GM06990 (cell line): ENCODE measurements around the gene TTC39A.

Source experiments
- DNase-seq: peaks from one replicate; pipeline ENCODE4 v3.0.0-alpha.2; 2011; ENCODE audit not compliant: insufficient read length; ENCODE audit errors: extremely low read depth
- H3K27me3 ChIP-seq: replicated peaks from 2 replicates; pipeline ENCODE4 v1.6.0; 2011; ENCODE audit warnings: low read length; ENCODE audit not compliant: control insufficient read depth, insufficient read depth
- H3K36me3 ChIP-seq: 2 replicates; pipeline ENCODE4 v1.5.1; 2011; ENCODE audit warnings: low read length; ENCODE audit not compliant: control insufficient read depth, insufficient read depth
- H3K4me3 ChIP-seq: replicated peaks from 2 replicates; pipeline ENCODE4 v1.5.1; 2011; ENCODE audit warnings: low read depth, mild to moderate bottlenecking, control low read depth, low read length
- CTCF ChIP-seq: IDR thresholded peaks from 2 replicates; pipeline ENCODE4 v1.5.1; 2011; ENCODE audit warnings: low read length, control low read depth, mild to moderate bottlenecking, inconsistent platforms; ENCODE audit not compliant: insufficient read depth, poor library complexity, severe bottlenecking

TTC39A gene

DNA sequence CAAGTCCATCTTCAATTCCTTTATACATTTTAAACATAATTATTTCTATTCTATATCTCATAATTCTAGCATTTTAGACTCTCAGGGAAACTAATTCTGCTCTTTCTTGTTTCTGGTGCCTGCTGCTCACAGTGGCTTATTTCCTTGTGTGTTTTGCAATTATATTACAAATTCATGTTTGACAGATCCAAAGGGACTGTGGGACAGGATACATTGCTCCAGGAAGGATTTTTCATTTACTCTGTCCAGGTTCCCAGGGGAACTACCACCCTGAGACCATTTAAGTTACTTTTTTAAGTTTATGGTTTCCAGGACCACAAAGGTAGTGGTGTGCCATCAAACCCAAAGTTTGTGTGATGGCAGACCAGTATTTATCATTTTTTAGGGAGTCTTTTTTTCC, 6.6 kb downstream of the TTC39A start:
- Histone ChIP-seq H3K36me3 (no peaks in the 10 kb centered on the region), H3K27me3 (no peaks in the 10 kb centered on the region), H3K4me3 (no peak overlapping the region)
- TF ChIP-seq CTCF = no peak
- DNase-seq = no peak

- no peaks in the 10 kb centered on the region for H3K27me3 ChIP-seq
Observed at GRCh38 chr1:51322417-51323101, 7.8 kb downstream of the TTC39A start.

GRCh38 chr1:51321924-51322280, 8.5 kb downstream of the TTC39A start:
- Histone ChIP-seq H3K27me3 (no peaks in the 10 kb centered on the region), H3K4me3 (no peak overlapping the region), H3K36me3 (no peaks in the 10 kb centered on the region)
- TF ChIP-seq CTCF = no peak
- DNase-seq = no peak

More at GRCh38 chr1:51322417-51323101, 7.8 kb downstream of the TTC39A start:
- Histone ChIP-seq H3K4me3 (no peak overlapping the region), H3K36me3 (no peaks in the 10 kb centered on the region)
- TF ChIP-seq CTCF = no peak
- no peak for DNase-seq

DNA sequence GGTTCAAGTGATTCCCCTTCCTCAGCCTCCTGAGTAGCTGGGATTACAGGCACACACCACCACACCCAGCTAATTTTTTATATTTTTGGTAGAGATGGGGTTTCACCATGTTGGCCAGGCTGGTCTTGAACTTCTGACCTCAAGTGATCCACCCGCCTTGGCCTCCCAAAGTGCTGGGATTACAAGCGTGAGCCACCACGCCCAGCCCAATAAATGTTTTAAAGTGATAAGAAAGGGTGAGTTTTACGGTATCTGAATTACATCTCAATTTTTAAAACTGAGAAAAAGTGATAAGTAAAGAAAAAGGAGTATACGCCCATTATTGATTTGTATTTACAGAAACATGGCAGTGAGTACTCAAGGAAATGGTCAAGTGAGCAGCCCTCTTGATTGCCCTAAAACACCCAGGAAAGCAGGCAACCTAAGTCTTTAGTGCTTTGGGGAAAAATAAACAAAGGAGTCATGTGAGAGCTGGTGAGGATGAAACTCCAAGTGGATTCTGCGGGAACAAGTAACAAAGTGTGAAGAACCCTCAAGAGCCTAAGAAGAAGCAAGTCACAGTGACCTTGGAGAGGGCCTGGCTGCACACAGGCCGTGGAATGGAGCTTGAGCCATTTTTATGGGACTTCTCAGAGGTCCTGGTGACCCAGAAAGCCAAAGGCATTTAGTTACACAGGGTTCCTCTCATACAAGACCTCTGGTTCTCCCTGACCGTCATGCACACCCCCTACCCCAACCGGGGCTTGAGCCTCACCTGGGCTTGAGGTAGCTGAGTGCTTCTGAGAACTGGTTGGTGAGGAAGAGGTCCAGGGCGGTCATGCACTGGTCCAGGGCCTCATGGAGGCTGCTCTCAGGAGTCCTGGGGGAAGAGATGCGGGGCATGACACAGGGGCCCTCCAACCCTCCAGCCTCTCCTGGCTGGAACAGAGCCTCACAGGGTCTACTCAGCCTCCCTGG, 9.1 kb downstream of the TTC39A start:
- Histone ChIP-seq H3K4me3 (no peak overlapping the region), H3K27me3 (no peaks in the 10 kb centered on the region), H3K36me3 (no peaks in the 10 kb centered on the region)
- no peak for DNase-seq
- TF ChIP-seq CTCF = no peak

DNA sequence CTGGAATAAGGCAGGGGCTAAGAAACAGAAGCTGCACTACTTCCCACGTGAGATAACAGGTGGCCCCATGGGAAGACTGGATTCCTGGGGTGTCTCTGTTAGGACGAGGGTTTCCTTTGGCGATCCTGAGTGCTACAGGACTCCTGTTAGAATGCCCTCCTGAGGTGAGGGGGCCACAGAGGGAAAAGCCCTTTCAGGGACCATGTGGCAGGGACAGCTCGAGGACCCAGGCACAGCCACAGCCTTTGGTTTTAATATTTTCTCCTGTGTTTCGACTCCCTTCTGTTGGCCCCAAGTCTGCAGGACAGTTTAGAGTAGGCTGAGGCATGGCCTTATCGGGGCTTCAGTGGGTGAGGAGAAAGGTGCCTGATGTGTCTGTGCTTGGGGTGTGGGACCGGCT, 12.6 kb downstream of the TTC39A start:
- Histone ChIP-seq H3K27me3 (no peaks in the 10 kb centered on the region), H3K4me3 (no peak overlapping the region), H3K36me3 (no peaks in the 10 kb centered on the region)
- DNase-seq = no peak
- no peak for TF ChIP-seq CTCF
